Peyer's patch (tissue), 4 donors: ENCODE data around the gene KCNB1.

Experiments used
- POLR2A ChIP-seq, 2 donors: fragments of 450-650 bp; IDR thresholded peaks; one replicate each; pipeline ENCODE4 v1.5.1; 2017; ENCODE audit warnings: antibody characterized with exemption in 2 of 2, mild to moderate bottlenecking in 2 of 2, moderate library complexity in 2 of 2
- TF ChIP-seq, protein P1 (sequence below), 6 experiments: fragments of 450-650 bp in 4 of 6; fragments of 200-600 bp in 2 of 6; sonication (generic) in 1 of 6; IDR thresholded peaks; one replicate each; pipeline ENCODE4 v1.5.1; 2017 to 2019; ENCODE audit warnings: antibody characterized with exemption in 6 of 6, mild to moderate bottlenecking in 3 of 6, moderate library complexity in 1 of 6

DNA sequence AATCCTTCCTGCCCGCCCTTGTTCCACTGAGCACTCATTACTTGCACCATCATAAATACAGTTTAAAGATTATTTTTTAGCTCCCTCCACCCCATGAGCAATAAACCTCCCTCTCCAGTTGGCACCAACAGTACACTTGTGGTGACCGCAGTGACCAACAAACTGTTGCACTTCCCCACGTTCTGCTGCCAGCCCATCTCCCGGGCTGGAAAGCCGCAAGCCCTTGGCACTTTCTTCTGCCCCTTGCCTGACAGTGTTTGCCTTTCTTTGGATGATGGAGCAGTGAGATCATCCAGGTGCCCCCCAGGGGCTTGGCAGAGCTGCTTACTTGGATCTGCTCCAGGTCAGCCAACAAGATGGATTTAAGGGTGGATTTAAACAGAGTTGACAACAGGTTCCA, 21.6 kb downstream of the KCNB1 start:
- TF ChIP-seq, protein P1, sequence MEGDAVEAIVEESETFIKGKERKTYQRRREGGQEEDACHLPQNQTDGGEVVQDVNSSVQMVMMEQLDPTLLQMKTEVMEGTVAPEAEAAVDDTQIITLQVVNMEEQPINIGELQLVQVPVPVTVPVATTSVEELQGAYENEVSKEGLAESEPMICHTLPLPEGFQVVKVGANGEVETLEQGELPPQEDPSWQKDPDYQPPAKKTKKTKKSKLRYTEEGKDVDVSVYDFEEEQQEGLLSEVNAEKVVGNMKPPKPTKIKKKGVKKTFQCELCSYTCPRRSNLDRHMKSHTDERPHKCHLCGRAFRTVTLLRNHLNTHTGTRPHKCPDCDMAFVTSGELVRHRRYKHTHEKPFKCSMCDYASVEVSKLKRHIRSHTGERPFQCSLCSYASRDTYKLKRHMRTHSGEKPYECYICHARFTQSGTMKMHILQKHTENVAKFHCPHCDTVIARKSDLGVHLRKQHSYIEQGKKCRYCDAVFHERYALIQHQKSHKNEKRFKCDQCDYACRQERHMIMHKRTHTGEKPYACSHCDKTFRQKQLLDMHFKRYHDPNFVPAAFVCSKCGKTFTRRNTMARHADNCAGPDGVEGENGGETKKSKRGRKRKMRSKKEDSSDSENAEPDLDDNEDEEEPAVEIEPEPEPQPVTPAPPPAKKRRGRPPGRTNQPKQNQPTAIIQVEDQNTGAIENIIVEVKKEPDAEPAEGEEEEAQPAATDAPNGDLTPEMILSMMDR (IDR thresholded peaks at IDR 0.05): no peak
- TF ChIP-seq POLR2A (IDR thresholded peaks at IDR 0.05): no peak
